ENCODE measurements around the gene MEIS3.

- TF ChIP-seq, protein P1, sequence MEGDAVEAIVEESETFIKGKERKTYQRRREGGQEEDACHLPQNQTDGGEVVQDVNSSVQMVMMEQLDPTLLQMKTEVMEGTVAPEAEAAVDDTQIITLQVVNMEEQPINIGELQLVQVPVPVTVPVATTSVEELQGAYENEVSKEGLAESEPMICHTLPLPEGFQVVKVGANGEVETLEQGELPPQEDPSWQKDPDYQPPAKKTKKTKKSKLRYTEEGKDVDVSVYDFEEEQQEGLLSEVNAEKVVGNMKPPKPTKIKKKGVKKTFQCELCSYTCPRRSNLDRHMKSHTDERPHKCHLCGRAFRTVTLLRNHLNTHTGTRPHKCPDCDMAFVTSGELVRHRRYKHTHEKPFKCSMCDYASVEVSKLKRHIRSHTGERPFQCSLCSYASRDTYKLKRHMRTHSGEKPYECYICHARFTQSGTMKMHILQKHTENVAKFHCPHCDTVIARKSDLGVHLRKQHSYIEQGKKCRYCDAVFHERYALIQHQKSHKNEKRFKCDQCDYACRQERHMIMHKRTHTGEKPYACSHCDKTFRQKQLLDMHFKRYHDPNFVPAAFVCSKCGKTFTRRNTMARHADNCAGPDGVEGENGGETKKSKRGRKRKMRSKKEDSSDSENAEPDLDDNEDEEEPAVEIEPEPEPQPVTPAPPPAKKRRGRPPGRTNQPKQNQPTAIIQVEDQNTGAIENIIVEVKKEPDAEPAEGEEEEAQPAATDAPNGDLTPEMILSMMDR (IDR thresholded peaks at IDR 0.05): no peak
- TF ChIP-seq EZH2 (IDR thresholded peaks at IDR 0.05): no peak
- no peak for TF ChIP-seq EZH2phosphoT487 (IDR thresholded peaks at IDR 0.05)
Observed at GRCh38 chr19:47461876-47462275, 42.5 kb upstream of the MEIS3 start.

All from neural progenitor cell (in vitro differentiated cells).